ENCODE measurements around the gene LARP4B.

- TF ChIP-seq CTCF (IDR thresholded peaks at IDR 0.05) (no peak), EZH2 (IDR thresholded peaks at IDR 0.05; ENCODE audit: borderline replicate concordance, insufficient read depth, low read depth, low read length, poor library complexity, severe bottlenecking) (no peak)
These were observed 119.9 kb downstream of the LARP4B start for GRCh38 chr10:811379-812175.

Data from B cell (primary cell).